ENCODE data around the gene C2.

The C2 gene

DNA sequence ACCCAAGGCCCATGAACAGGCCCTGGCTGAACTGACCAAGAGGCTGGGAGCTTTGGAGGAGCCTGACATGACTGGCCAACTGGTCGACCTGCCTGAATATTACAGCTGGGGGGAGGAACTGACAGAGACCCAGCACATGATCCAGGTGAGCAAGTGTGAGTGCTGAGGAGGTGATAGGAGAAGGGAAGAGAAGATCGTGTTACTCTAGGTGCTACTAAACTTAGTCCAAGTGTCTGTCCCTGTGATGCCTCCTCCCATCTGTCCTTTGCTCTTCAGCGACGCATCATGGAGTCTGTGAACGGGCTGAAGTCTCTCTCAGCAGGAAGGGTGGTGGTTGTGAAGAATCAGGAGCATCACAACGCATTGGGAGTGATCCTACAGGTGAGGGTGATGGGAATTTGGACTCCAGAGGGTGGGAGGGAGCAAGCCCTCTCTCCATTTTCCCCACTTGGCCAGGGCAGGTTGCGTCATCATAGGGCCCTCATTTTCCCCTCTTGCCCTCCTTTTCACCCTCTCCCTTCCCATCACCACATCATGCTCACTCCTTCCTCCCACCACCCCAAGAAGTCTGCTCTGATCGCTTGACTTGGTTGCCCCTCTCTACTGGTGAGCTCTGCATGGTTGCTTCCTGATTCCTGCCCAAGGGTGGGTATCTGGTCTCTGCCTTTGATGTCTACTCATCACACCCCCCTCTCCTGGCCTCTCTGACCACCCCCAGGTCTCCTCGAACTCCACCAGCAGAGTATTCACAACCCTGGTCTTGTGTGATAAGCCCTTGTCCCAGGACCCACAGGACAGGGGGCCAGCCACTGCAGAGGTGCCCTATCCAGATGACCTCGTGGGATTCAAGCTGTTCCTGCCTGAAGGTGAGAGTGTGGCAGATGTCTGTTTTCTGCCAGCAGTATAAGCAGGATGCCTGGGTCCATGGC is 39.7 kb downstream of the C2 start:
- Histone ChIP-seq H3K9ac (no peak overlapping the region), H3K9me3 (ENCODE audit: control insufficient read depth, low read length) (no peaks in the 10 kb centered on the region), H3K79me2 (no peaks in the 10 kb centered on the region), H2AFZ (no peak overlapping the region), H3K27ac (no peak overlapping the region), H3K4me2 (ENCODE audit: low read length) (no peak overlapping the region), H3K36me3 (ENCODE audit: control insufficient read depth, insufficient read depth, low read length) (no peaks in the 10 kb centered on the region), H3K4me1 (peaks cover 8% of the 10 kb centered on the region), H3K27me3 (ENCODE audit: control insufficient read depth, insufficient read depth, low read length) (no peaks in the 10 kb centered on the region), H3K4me3 (ENCODE audit: low read depth, low read length) (no peak overlapping the region)
- TF ChIP-seq, protein P1, sequence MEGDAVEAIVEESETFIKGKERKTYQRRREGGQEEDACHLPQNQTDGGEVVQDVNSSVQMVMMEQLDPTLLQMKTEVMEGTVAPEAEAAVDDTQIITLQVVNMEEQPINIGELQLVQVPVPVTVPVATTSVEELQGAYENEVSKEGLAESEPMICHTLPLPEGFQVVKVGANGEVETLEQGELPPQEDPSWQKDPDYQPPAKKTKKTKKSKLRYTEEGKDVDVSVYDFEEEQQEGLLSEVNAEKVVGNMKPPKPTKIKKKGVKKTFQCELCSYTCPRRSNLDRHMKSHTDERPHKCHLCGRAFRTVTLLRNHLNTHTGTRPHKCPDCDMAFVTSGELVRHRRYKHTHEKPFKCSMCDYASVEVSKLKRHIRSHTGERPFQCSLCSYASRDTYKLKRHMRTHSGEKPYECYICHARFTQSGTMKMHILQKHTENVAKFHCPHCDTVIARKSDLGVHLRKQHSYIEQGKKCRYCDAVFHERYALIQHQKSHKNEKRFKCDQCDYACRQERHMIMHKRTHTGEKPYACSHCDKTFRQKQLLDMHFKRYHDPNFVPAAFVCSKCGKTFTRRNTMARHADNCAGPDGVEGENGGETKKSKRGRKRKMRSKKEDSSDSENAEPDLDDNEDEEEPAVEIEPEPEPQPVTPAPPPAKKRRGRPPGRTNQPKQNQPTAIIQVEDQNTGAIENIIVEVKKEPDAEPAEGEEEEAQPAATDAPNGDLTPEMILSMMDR (IDR thresholded peaks at IDR 0.05) = no peak

DNA sequence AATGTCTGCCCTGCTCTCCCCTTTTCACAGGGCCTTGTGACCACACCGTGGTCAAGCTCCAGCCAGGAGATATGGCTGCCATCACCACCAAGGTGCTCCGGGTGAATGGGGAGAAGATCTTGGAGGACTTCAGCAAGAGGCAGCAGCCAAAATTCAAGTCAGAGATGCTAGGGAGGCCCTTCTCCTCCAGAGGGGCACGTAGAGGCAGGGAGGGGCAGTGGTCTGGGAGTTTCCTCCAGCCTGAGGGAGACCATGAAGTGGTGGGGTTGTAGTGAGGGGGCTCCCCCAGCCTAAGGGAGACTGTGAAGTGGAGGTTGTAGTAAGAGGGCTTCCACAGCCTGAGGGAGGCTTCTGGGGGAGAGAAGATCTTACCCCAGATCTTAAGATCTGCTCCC is 40.4 kb downstream of the C2 start:
- no peak overlapping the region for H3K9ac ChIP-seq
- no peak overlapping the region for H2AFZ ChIP-seq
- H3K36me3 ChIP-seq (ENCODE audit: control insufficient read depth, insufficient read depth, low read length) = no peaks in the 10 kb centered on the region
- H3K9me3 ChIP-seq (ENCODE audit: control insufficient read depth, low read length) = no peaks in the 10 kb centered on the region
- no peaks in the 10 kb centered on the region for H3K27me3 ChIP-seq (ENCODE audit: control insufficient read depth, insufficient read depth, low read length)
- H3K4me3 ChIP-seq (ENCODE audit: low read depth, low read length) = no peak overlapping the region
- no peak overlapping the region for H3K27ac ChIP-seq
- peaks cover 4% of the 10 kb centered on the region for H3K79me2 ChIP-seq
- peaks cover 13% of the 10 kb centered on the region for H3K4me1 ChIP-seq
- H3K4me2 ChIP-seq (ENCODE audit: low read length) = no peak overlapping the region
- TF ChIP-seq, protein P1 (IDR thresholded peaks at IDR 0.05) = no peak

DNA sequence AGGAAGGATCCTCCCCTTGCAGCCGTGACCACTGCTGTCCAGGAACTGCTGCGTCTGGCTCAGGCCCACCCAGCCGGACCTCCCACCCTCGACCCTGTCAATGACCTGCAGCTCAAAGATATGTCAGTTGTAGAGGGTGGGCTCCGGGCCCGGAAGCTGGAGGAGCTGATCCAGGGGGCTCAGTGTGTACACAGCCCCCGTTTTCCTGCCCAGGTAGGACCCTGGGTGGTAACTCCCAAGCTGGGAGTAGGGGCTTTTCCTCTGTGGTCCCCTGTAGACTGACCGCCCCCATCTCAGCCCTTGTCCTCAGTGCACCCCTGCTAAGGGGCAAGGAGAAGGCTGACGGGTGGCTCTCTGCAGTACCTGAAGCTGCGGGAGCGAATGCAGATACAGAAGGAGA is 40.8 kb downstream of the C2 start:
- H3K9me3 ChIP-seq (ENCODE audit: control insufficient read depth, low read length) = no peaks in the 10 kb centered on the region

DNA sequence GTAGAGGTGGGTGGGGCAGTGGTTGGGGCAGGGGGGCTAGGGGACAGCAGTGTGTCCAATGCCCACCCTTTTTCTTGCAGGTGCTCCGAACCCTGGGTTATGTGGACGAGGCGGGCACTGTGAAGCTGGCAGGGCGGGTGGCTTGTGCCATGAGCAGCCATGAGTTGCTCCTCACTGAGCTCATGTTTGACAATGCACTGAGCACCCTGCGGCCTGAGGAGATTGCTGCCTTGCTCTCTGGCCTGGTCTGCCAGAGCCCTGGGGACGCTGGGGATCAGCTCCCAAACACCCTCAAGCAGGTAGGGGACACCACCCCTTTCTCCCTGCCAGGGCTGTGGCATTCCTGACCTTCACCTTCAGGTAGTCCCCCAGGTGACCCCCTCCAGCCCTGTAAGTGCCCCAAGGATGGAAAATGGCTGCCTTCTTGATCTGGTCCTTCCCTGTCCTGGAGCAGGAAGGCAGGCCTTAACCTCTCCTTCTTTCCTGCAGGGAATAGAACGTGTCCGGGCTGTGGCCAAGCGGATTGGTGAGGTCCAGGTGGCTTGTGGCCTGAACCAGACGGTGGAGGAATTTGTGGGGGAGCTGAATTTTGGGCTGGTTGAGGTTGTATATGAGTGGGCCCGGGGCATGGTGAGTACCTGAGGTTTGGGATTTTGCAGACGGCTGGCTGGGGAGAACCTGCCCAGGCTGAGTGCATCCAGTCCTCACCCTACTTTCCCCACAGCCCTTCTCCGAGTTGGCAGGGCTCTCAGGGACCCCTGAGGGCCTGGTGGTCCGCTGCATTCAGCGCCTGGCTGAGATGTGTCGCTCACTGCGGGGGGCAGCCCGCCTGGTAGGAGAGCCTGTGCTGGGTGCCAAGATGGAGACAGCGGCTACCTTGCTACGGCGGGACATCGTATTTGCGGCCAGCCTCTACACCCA is 41.5 kb downstream of the C2 start:
- Histone ChIP-seq H3K4me2 (ENCODE audit: low read length) (no peak overlapping the region), H3K9me3 (ENCODE audit: control insufficient read depth, low read length) (no peaks in the 10 kb centered on the region), H3K27ac (no peak overlapping the region), H2AFZ (no peak overlapping the region), H3K27me3 (ENCODE audit: control insufficient read depth, insufficient read depth, low read length) (no peaks in the 10 kb centered on the region), H3K4me3 (ENCODE audit: low read depth, low read length) (no peak overlapping the region), H3K4me1 (peaks cover 15% of the 10 kb centered on the region), H3K36me3 (ENCODE audit: control insufficient read depth, insufficient read depth, low read length) (no peaks in the 10 kb centered on the region), H3K79me2 (peaks cover 14% of the 10 kb centered on the region), H3K9ac (no peak overlapping the region)
- TF ChIP-seq, protein P1 (IDR thresholded peaks at IDR 0.05) = no peak

More for the DNA sequence above, 40.8 kb downstream of the C2 start:
- H3K27me3 ChIP-seq (ENCODE audit: control insufficient read depth, insufficient read depth, low read length) = no peaks in the 10 kb centered on the region
- no peak overlapping the region for H3K9ac ChIP-seq
- H3K4me1 ChIP-seq = peaks cover 15% of the 10 kb centered on the region
- H2AFZ ChIP-seq = no peak overlapping the region
- TF ChIP-seq, protein P1 (IDR thresholded peaks at IDR 0.05) = no peak
- no peak overlapping the region for H3K4me2 ChIP-seq (ENCODE audit: low read length)
- H3K27ac ChIP-seq = no peak overlapping the region
- H3K79me2 ChIP-seq = peaks cover 8% of the 10 kb centered on the region
- no peaks in the 10 kb centered on the region for H3K36me3 ChIP-seq (ENCODE audit: control insufficient read depth, insufficient read depth, low read length)
- no peak overlapping the region for H3K4me3 ChIP-seq (ENCODE audit: low read depth, low read length)

Measured in parathyroid adenoma (tissue), 2 donors.